Epithelial cell of esophagus (primary cell): ENCODE data around the gene ADAMTS12.

ENCODE experiments used
- DNase-seq: peaks from one replicate; pipeline ENCODE4 v3.0.0; 2010; ENCODE audit warnings: low read depth
- H3K4me3 ChIP-seq: 2 replicates; pipeline ENCODE4 v1.5.1; 2011; ENCODE audit warnings: mild to moderate bottlenecking, low read length, control low read depth
- TF ChIP-seq, protein P1 (sequence below): IDR thresholded peaks from 2 replicates; pipeline ENCODE4 v1.5.1; 2011; ENCODE audit warnings: low read depth, mild to moderate bottlenecking, low read length, control low read depth, inconsistent platforms; ENCODE audit not compliant: insufficient read depth; ENCODE audit errors: missing control alignments

The ADAMTS12 gene

DNA sequence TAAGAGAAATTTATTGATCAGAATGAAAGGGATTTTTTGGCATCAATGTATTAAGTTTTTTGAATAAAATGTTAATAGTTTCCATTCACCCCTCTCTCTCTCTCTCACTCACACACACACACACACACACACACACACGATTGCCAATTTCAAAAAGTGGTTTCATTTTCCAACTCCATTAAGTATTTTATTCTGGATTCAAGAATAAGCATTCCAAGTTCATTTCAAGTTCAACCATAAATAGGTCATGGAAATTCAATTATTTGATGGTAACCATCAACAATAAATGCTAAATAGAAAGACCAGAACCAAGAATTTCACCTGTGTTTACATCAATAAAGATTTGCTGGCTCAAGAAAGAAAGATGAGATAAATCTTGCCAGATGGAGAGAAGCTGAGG is 171.6 kb downstream of the ADAMTS12 start:
- TF ChIP-seq, protein P1, sequence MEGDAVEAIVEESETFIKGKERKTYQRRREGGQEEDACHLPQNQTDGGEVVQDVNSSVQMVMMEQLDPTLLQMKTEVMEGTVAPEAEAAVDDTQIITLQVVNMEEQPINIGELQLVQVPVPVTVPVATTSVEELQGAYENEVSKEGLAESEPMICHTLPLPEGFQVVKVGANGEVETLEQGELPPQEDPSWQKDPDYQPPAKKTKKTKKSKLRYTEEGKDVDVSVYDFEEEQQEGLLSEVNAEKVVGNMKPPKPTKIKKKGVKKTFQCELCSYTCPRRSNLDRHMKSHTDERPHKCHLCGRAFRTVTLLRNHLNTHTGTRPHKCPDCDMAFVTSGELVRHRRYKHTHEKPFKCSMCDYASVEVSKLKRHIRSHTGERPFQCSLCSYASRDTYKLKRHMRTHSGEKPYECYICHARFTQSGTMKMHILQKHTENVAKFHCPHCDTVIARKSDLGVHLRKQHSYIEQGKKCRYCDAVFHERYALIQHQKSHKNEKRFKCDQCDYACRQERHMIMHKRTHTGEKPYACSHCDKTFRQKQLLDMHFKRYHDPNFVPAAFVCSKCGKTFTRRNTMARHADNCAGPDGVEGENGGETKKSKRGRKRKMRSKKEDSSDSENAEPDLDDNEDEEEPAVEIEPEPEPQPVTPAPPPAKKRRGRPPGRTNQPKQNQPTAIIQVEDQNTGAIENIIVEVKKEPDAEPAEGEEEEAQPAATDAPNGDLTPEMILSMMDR, result no peak
- no peak overlapping the region for H3K4me3 ChIP-seq
- DNase-seq, result no peak

DNA sequence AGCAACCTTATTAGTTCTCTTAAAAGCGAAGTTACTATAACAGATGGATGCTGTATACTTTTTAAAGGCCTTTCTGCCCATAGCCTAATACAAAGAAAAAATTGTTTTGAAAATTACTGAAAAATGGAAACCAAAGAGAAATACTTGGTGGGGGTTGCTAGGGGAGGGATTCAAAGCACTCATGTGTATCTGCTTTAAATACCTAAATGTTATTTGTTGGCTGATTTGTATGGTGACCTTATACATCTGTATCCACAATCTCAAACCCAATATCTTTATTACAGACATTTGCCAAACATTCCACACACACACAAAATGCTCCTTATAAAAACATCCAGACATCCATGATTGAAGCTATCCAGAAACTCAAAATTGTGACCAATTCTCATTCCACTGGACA is 172.0 kb downstream of the ADAMTS12 start:
- no peak for DNase-seq
- no peak overlapping the region for H3K4me3 ChIP-seq
- TF ChIP-seq, protein P1, result no peak

DNA sequence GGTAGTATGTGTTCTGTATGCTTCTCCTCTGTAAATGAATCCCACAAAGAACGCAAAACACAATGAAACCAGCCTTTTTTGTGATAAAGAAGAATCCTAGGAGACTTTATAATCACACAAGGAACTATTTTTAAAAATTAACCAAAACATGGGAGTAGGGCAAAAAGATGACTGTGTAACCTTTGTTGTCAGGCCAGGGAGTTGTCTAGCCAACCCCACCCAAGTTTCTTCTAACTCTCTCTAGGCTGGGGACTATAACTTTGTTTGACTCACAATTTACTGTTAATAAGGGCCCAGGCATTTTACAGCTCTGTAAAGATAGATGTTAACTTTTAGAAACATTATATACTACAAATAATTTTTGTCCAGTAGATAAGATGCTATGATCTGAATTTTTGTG is 176.1 kb downstream of the ADAMTS12 start:
- no peak for DNase-seq
- H3K4me3 ChIP-seq, result no peak overlapping the region
- TF ChIP-seq, protein P1, result no peak

DNA sequence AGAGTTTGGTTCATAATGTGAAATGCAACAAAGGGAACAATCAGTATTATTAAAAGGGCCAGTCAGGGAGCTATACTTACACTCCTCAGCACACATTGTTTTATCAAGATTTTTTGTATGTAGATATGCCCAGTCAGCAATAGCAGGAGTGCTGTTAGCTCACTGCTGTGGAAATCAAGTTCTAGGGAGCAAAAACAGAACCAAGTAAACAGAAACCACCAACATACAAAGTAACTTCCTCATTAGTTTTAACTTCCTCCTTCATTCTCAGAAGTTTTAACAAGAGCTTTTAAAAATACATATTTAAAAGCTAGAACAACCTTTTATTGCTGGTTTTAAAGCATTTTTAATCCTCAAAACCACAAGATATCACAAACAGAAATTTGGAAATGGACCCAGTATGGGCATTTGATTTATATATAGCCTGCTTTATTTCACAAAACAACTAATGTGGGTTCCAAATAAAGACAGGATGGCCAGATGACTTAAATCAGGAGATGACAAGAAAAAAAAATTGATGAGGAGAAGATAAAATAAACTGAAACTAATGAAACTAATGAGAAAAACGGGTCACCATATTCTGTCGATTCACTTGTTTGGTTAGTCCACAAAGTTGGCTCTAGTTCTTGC is 178.5 kb downstream of the ADAMTS12 start:
- no peak overlapping the region for H3K4me3 ChIP-seq
- no peak for DNase-seq
- TF ChIP-seq, protein P1, result no peak

DNA sequence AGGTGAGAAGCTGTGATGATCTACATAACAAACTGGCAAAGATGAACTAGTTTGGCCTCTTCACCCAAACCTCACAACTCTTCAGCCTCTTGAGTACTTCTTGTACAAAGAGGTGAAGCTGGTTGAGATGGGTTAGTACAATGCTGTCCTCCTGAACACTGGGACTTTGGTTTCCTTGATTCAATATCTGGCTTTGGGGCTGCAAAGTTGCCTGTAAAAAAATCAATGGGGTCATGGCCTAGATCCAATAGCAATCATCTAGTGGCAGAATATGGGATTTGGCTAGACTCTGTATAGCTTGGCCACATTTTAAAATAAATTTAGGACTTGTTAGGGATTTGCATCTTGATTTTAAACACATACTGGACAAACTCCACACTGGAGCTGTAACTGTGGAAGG is 179.1 kb downstream of the ADAMTS12 start:
- H3K4me3 ChIP-seq, result no peak overlapping the region
- TF ChIP-seq, protein P1, result no peak
- DNase-seq, result no peak

DNA sequence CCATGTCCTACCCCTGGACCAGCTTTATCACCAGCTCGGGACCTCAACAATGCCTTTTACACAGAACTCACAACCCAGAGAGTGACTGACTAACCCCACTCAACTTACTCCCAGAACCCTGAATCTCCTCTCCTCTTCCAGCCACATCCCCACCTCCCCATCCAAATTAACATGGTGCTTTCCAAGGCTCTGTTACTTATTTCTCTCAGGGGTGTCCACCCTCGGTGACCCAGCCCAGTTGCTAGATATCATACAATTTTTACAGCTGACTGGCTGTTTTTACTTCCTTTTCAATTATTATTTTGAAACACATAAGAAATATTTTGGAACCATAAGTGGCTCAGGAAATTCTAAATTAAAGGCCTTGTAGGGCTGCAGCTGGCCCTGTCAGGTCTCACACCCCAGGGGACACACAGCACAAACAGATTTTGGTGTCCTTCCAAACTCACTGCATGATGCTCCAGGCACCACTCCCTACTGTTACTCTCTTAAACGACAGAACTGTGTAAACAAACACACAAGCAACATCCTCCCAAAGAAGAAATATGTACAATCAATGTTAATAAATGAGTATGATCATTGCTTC is 180.6 kb downstream of the ADAMTS12 start:
- no peak overlapping the region for H3K4me3 ChIP-seq
- TF ChIP-seq, protein P1, result no peak
- no peak for DNase-seq

DNA sequence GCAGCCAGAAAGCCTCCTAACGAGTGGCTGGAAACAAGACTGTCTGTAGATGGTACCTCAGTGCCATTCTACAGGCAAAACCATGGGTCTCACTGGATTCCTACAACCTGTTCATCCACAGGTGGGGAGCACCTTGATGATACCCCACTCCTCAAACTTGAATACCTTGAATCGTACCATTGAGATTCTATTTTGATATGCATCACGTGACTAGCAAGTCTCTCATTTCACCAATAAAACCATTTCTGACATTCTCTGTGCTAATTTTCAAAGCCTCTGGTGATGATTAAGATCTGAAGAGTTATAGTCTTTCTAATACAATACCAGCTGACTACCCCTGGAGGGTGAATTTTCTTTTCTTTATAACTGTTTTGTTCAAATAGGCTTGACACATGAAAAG is 188.9 kb downstream of the ADAMTS12 start:
- H3K4me3 ChIP-seq, result no peak overlapping the region
- TF ChIP-seq, protein P1, result no peak
- no peak for DNase-seq
